CMK (cell line): ENCODE measurements around the gene CEP72.

ENCODE experiments used
- DNase-seq: peaks from one replicate; pipeline ENCODE4 v3.0.0-alpha.2; 2010; ENCODE audit warnings: low read depth

The CEP72 gene

DNA sequence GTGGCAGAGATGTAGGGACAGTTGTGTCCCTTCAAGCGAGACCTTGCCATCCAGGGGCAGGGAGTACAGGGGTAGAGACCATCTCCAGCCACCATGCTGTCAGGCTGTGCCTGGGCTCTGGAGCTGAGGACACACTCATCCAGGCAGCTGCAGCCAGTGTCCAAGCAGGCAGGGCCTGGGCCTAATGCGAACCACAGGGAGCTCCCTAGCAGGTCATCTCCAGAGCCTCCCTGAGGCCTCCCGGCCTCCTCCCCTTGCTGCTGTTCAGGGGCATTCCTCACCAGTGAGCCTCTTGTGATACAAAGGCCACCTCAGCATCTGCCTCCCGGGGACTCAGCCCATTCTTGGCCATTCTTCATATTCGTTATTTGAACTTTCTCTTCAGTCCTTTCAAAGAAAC, 46.0 kb downstream of the CEP72 start:
- DNase-seq: no peak

DNA sequence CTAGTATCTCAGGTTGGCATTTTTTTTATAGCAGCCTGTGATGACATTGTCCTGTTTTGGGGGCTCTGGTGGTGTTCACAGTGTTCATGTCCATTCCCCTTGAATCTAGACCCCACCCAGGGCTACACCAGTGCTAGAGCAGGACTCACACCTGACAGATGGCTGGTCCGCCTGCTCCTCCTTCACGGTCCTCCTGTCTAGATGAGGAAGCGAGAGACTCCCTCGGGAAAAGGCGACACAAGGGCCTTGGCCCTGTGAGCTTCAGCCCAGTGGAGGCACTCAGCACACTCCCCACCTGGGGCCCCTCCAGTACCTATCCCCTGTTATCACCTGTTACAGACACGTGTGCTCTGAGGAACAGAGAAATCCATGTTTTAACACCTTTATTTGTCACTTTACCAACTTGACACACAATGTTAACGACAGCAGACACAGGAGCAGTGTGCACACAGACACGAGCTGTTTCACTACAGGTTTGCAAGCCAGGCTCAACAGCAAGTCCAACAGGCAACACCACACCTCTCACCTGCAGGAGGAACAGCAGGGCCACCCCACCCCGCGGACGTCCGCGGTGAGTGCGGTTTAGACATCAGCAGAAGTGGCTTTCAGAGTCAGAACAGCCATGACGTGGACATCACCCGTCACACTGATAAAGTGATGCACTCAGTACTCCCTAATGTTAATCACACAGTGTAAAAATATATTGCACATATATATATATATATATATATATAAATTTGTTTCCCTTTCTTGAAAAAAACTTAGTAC, 47.5 kb downstream of the CEP72 start:
- no peak for DNase-seq

GRCh38 chr5:660491-661030, 48.4 kb downstream of the CEP72 start:
- DNase-seq: no peak

- no peak for DNase-seq
Measured at GRCh38 chr5:661891-662750, 50.0 kb downstream of the CEP72 start.

GRCh38 chr5:662751-663435, 50.8 kb downstream of the CEP72 start:
- DNase-seq: no peak

- no peak for DNase-seq
Measured at GRCh38 chr5:663436-664342, 51.5 kb downstream of the CEP72 start.

- DNase-seq: no peak
Measured at GRCh38 chr5:664343-664993, 52.3 kb downstream of the CEP72 start.

GRCh38 chr5:664994-665360, 52.8 kb downstream of the CEP72 start:
- no peak for DNase-seq

DNA sequence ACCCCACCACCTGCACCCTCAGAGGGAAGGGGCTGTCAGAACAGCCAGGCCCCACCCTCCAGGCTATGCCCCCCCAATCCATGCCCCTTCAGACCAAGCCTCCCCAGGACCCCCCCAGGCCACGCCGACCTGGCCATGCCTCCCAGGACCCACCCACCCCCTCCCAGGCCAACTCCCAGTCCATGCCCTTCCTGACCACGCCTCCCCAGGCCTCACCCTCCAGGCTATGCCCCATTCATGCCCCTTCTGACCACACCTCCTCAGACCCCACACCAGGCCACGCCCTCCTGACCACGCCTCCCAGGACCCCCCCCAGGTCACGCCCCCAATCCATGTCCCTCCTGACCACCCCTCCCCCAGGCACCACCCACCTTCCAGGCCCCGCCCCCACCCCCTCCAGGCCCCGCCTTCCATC, 53.4 kb downstream of the CEP72 start:
- DNase-seq: no peak

DNA sequence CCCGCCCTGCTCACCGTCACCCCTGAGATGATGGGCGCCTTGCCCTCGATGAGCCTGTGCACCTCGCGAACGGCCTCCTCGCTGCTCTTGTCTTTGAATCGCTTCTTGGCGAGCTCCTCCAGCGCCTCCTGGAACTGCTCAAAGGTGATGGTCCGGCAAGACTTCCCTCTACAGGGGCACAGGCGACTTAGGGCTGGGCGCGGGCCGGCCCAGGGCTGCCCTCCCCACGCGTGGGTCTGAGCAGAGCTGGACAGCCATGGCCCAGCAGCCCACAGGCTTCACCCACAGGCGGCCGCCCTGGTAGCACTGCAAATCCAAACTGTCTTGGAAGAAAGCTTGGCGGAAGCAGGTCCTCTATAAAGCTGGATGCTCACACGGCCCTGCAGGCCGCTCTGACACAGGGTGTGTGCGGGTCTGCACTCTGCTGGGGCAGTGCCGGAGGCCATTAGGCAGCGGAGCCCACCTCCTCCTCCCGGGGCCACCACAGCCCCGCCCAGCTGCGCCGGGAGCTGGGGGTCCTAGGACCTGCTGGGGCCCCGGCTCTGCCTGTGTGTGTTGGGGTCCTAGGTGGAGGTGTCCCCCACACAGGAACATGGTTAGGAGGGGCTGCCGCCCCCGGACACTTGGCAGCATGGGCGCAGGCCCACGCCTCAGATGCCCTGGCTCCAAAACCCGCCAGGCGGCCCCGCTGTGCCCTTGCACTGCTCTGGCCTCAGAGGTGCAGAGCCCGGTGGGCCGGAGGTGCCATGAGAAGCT, 54.0 kb downstream of the CEP72 start:
- no peak for DNase-seq

GRCh38 chr5:666816-667498, 54.8 kb downstream of the CEP72 start:
- DNase-seq: no peak

GRCh38 chr5:668283-668995, 56.3 kb downstream of the CEP72 start:
- DNase-seq: no peak

DNA sequence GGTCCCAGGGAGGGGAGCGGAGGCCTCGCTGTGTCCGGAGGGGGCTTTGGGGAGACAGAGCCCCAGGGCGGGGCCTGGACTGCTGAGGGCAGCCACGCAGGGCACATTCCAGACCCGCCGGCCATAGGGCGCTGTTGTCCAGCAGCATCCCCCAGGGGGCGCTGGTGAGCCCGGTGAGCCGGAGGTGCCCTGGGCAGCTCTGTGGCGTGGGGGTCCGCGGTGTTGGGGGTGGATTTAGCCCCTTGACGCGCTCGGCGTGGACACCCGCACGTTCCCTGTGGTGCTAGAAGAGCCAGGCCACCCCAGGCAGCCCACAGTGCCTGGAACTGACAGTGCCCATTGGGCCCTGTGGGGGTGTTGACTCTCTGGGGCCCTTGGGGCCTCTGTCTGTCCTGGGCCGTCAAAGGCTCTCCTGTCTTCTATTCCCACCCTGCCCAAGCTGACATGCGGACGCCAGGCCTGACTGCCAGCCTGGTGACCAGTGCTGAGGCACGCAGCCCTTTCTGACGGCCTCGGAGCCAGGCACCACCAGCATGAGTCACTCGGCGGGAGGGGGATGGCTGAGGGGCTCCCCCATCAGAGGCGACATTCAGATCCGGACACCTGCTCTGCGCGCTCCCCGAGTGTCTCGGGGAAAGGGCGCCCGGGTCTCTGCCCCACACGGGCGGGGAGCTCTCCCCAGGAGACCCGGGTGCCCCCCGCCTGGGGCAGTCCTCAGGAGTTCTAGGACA, 57.1 kb downstream of the CEP72 start:
- no peak for DNase-seq

- no peak for DNase-seq
Measured at GRCh38 chr5:669842-670395, 57.8 kb downstream of the CEP72 start.

- no peak for DNase-seq
Measured at GRCh38 chr5:670396-671270, 58.5 kb downstream of the CEP72 start.

DNA sequence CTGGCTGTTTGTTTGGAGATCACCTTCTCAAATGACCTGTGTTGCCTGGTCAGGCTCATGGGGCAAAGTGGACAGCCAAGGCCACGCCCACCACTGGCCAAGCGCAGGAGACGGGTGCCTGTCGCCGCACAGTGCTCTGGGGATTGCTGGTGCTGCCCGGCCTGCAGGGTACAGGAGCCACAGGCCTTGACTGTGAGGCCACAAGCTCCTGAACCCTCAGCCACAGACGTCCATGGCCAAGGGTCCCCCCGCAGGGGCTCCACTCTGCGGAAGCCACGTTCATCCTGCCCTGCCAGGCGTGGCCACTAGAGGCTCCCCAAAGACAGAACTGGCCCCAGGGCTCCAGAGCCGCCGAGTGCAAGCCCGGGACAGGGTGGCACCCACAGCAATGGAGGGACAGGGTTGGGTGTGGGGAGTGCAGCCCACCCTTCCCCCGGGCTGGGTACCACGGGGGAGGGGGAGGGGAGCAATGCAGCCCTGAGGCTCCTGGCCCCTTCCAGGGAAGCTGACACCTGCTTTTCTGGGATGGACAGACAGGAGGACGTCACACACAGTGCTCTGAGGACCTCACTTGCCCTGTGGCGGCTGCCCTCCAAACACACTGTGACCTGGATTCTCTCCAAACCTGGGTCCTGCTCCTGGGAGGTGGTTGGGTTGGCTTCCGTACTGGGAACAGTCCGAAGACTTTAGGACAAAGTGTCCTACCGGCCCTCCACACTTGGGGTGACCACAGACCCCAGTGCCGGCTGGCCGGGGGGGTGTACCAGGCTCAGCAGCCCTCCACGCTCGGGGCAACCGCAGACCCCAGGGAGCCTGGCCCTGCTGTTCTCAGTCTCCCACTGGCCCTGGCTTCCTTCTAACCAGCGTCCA, 59.6 kb downstream of the CEP72 start:
- peak; percentile 25 for DNase-seq
